HCT116 (cell line): Measurements from ENCODE around the gene ITPR1. TPM values are rescaled to one million over a fixed set of nuclear protein-coding genes. Genes with fewer than 3 reads are reported as not detected.

ENCODE experiments used
- ATAC-seq: fragments of 200-7000 bp; cut with Tn5 transposase; 2 replicates; pipeline ENCODE4 v1.9.1; 2020; ENCODE audit warnings: mild to moderate bottlenecking, moderate library complexity
- BruUV-seq: library from RNA; stranded (reverse); fragments of 400-500 nt; replicated peaks from 2 replicates; lab custom pipeline; 2021; lab: Mats Ljungman, UMichigan
- CTCF ChIA-PET: fragments of 300-600 bp; sonication (Branson Sonifier 250); formaldehyde crosslinking; loops from one replicate; lab custom pipeline; 2021; ENCODE audit warnings: antibody characterized with exemption; lab: Charles Lee
- POLR2A ChIA-PET: fragments of 300-600, 350-600 bp; sonication (Branson Sonifier 250); formaldehyde crosslinking; loops from one replicate; lab custom pipeline; 2021; ENCODE audit warnings: antibody characterized with exemption; lab: Charles Lee
- RAD21 ChIA-PET, 2 experiments: fragments of 300-600 bp; sonication (Branson Sonifier 250); formaldehyde crosslinking; loops; one replicate each; lab custom pipeline; 2023; ENCODE audit warnings: low total read pairs in 2 of 2; ENCODE audit not compliant: uncharacterized antibody in 2 of 2, unreplicated experiment in 2 of 2, low non-redundant PET in 1 of 2; lab: Charles Lee
- DNase-seq: peaks from one replicate; pipeline ENCODE4 v3.0.0-alpha.2; 2010; ENCODE audit warnings: low read depth, low spot score
- H2AFZ ChIP-seq: fragments of 200-600 bp; shearing (Covaris generic), sonication (generic); 2 replicates; pipeline ENCODE4 v1.6.1; 2017; ENCODE audit warnings: low read depth, mixed run types, mixed read lengths, antibody characterized with exemption, low read length; ENCODE audit not compliant: poor library complexity, severe bottlenecking
- H3K27ac ChIP-seq: 2 replicates; pipeline ENCODE4 v1.5.1; 2012; ENCODE audit warnings: low read depth, low read length
- H3K27me3 ChIP-seq: fragments of 200-600 bp; sonication (generic); 2 replicates; pipeline ENCODE4 v1.6.1; 2016; ENCODE audit warnings: mixed run types, low read length, mixed read lengths; ENCODE audit not compliant: insufficient read depth
- H3K36me3 ChIP-seq, 2 experiments: fragments of 200-500 bp in 1 of 2; fragments of 200-600 bp in 1 of 2; sonication (Bioruptor generic) in 1 of 2; sonication (generic) in 1 of 2; 2 replicates each; pipeline versions ENCODE4 v1.5.1 to v1.6.1; 2014 to 2016; ENCODE audit warnings: low read length in 2 of 2, inconsistent platforms in 1 of 2, mixed read lengths in 1 of 2, mixed run types in 1 of 2; ENCODE audit not compliant: insufficient read depth in 2 of 2, control insufficient read depth in 1 of 2
- H3K4me1 ChIP-seq, 2 experiments: fragments of 200-600 bp in 1 of 2; sonication (generic) in 1 of 2; 2 replicates each; pipeline versions ENCODE4 v1.5.1 to v1.6.1; 2012 to 2017; ENCODE audit warnings: low read length in 2 of 2, inconsistent platforms in 1 of 2, mild to moderate bottlenecking in 1 of 2, mixed read lengths in 1 of 2, mixed run types in 1 of 2, moderate library complexity in 1 of 2; ENCODE audit not compliant: insufficient read depth in 2 of 2, control insufficient read depth in 1 of 2
- H3K4me2 ChIP-seq: fragments of 200-600 bp; sonication (generic); 2 replicates; pipeline ENCODE4 v1.6.1; 2017; ENCODE audit warnings: mixed run types, low read length, mixed read lengths
- H3K4me3 ChIP-seq, 2 experiments: fragments of 200-600 bp in 1 of 2; sonication (generic) in 1 of 2; replicated peaks in 1 of 2; 2 replicates each; pipeline ENCODE4 v1.5.1; 2011 to 2016; ENCODE audit warnings: low read length in 2 of 2, control low read depth in 1 of 2, low read depth in 1 of 2, mild to moderate bottlenecking in 1 of 2, mixed read lengths in 1 of 2, mixed run types in 1 of 2
- H3K79me2 ChIP-seq: fragments of 200-600 bp; sonication (generic); 2 replicates; pipeline ENCODE4 v1.6.1; 2017; ENCODE audit warnings: mild to moderate bottlenecking, mixed run types, low read length, moderate library complexity, mixed read lengths; ENCODE audit not compliant: insufficient read depth
- H3K9ac ChIP-seq: fragments of 200-600 bp; sonication (generic); 2 replicates; pipeline ENCODE4 v1.6.1; 2016; ENCODE audit warnings: low read length, mixed read lengths
- H3K9me2 ChIP-seq: fragments of 200-600 bp; sonication (generic), shearing (Covaris generic); 2 replicates; pipeline ENCODE4 v1.6.1; 2017; ENCODE audit warnings: mixed run types, mild to moderate bottlenecking, moderate library complexity; ENCODE audit not compliant: insufficient read depth
- H3K9me3 ChIP-seq, 2 experiments: fragments of 200-500 bp in 1 of 2; fragments of 200-600 bp in 1 of 2; sonication (Bioruptor generic) in 1 of 2; sonication (generic) in 1 of 2; 2 replicates each; pipeline ENCODE4 v1.6.1; 2014 to 2017; ENCODE audit warnings: low read length in 2 of 2, mixed read lengths in 2 of 2, inconsistent platforms in 1 of 2, low read depth in 1 of 2, mild to moderate bottlenecking in 1 of 2, mixed run types in 1 of 2, moderate library complexity in 1 of 2; ENCODE audit not compliant: control insufficient read depth in 1 of 2, insufficient read depth in 1 of 2
- H4K20me1 ChIP-seq: fragments of 200-600 bp; sonication (generic), shearing (Covaris generic); 2 replicates; pipeline ENCODE4 v1.6.1; 2017; ENCODE audit warnings: mixed run types, mild to moderate bottlenecking, moderate library complexity; ENCODE audit not compliant: insufficient read depth
- CBX3 ChIP-seq: IDR thresholded peaks from 2 replicates; pipeline ENCODE4 v1.6.1; 2012; ENCODE audit warnings: low read depth
- CEBPB ChIP-seq: IDR thresholded peaks from 2 replicates; pipeline ENCODE4 v1.6.1; 2012; ENCODE audit warnings: low read depth
- EZH2phosphoT487 ChIP-seq: fragments of 200-600 bp; IDR thresholded peaks from 2 replicates; pipeline ENCODE4 v1.6.1; 2018; ENCODE audit warnings: antibody characterized with exemption, borderline replicate concordance
- JUND ChIP-seq: IDR thresholded peaks from 2 replicates; pipeline ENCODE4 v1.6.1; 2012
- POLR2A ChIP-seq: IDR thresholded peaks from 2 replicates; pipeline ENCODE4 v1.7.0; 2011; ENCODE audit warnings: borderline replicate concordance; ENCODE audit not compliant: insufficient read depth, insufficient read length; ENCODE audit errors: extremely low read depth
- RAD21 ChIP-seq: IDR thresholded peaks from 2 replicates; pipeline ENCODE4 v1.6.1; 2012; ENCODE audit warnings: low read depth, mild to moderate bottlenecking
- REST ChIP-seq: IDR thresholded peaks from 2 replicates; pipeline ENCODE4 v1.6.1; 2012; ENCODE audit warnings: low read depth
- intact Hi-C: fragments of 100-400 bp; cut with micrococcal nuclease; formaldehyde crosslinking; loops from 2 replicates; pipeline ENCODE4 v1.10.0; 2022
- total RNA-seq: library from RNA; stranded (reverse); gene quantifications from one replicate; pipeline ENCODE4 v1.2.1, GENCODE V29; 2021; ENCODE audit not compliant: unreplicated experiment
- TF ChIP-seq, protein P1 (sequence below): IDR thresholded peaks from 2 replicates; pipeline ENCODE4 v1.6.1; 2011; ENCODE audit warnings: mild to moderate bottlenecking, low read length, moderate library complexity; ENCODE audit not compliant: insufficient replicate concordance; ENCODE audit errors: extremely low read depth

The ITPR1 gene
- total RNA-seq, 1 experiment from 2014 or later, result 9.2 TPM

DNA sequence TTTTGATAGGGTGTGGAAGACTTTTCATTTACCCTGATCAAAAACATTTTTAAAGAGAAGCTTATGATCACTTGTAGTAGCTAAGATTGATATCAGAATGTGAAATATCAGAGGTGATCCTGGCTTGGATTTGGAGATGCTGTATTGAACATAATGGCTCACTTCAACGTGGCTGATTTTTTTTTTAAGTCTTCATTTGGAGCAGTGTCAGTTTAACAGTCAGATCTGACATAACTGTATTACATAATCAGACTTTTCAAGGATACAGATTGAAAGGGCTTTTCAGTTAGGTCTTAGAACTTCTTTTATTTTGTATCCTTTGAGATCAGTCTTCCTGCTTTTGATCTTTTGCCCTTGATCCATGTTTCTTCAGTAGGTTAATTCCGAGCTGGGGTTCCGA is 98.5 kb downstream of the ITPR1 start:
- Histone ChIP-seq H3K4me1 (no peaks in the 10 kb centered on the region), H3K9me2 (no peaks in the 10 kb centered on the region), H3K36me3 (no peaks in the 10 kb centered on the region), H4K20me1 (no peaks in the 10 kb centered on the region), H3K27me3 (no peaks in the 10 kb centered on the region), H3K79me2 (no peaks in the 10 kb centered on the region)
- ChIA-PET RAD21 (no interaction called here), POLR2A (no interaction called here)
- BruUV-seq, result no TSS peak
- intact Hi-C loops, result no loop called here
- TF ChIP-seq, protein P1, sequence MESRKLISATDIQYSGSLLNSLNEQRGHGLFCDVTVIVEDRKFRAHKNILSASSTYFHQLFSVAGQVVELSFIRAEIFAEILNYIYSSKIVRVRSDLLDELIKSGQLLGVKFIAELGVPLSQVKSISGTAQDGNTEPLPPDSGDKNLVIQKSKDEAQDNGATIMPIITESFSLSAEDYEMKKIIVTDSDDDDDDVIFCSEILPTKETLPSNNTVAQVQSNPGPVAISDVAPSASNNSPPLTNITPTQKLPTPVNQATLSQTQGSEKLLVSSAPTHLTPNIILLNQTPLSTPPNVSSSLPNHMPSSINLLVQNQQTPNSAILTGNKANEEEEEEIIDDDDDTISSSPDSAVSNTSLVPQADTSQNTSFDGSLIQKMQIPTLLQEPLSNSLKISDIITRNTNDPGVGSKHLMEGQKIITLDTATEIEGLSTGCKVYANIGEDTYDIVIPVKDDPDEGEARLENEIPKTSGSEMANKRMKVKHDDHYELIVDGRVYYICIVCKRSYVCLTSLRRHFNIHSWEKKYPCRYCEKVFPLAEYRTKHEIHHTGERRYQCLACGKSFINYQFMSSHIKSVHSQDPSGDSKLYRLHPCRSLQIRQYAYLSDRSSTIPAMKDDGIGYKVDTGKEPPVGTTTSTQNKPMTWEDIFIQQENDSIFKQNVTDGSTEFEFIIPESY, result no peak
- TF ChIP-seq CEBPB, result no peak
- no peak for TF ChIP-seq RAD21
- TF ChIP-seq REST, result no peak
- no peak for TF ChIP-seq JUND
- no peak for TF ChIP-seq POLR2A
- no peak for TF ChIP-seq CBX3
- TF ChIP-seq EZH2phosphoT487, result no peak
- TF ChIP-seq, all 23 proteins: peak for 0
- CTCF ChIA-PET, result no interaction called here
- Histone ChIP-seq H3K4me2 (no peak overlapping the region), H3K9me3 (no peaks in the 10 kb centered on the region), H2AFZ (no peak overlapping the region), H3K27ac (no peak overlapping the region), H3K4me3 (no peak overlapping the region), H3K9ac (no peak overlapping the region)
- DNase-seq (no peak), ATAC-seq (no peak)
